ENCODE measurements around the gene PEBP1.

PEBP1 gene

DNA sequence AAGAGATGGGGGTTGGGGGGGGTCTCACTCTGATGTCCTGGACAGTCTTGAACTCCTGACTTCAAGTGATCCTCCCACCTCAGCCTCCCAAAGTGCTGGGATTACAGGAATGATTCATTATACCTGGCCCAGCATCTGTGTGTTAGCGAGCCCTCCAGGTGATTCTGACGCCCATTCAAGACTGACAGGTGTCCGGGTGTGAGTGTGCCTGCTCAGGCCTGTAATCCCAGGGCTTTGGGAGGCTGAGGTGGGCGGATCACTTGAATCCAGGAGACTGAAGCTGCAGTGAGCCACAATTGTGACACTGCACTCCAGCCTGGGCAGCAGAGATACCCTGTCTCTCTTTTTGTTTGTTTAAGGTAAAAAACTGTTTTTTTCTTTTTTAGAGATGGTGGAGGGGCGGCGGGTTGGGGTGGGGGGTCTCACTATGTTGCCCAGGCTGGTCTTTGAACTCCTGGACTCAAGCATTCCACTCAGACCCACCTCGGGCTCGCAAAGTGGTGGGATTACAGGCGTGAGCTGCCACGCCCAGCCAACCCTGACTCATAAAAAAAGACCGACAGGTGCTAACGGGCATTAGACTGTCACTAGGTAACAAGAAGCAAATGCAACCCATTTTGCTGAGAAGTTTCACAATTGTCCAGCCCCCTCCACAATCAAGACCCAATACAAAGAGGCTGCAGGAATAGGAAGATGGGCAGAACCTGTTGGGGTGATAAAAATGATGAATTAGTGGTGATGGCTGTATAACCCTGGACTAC is 36.8 kb upstream of the PEBP1 start:
- DNase-seq (ENCODE audit: low spot score) (no peak), ATAC-seq (ENCODE audit: low read depth) (no peak)
- no peak overlapping the region for H3K27ac ChIP-seq (ENCODE audit: poor library complexity, severe bottlenecking)
- no peaks in the 10 kb centered on the region for H3K27me3 ChIP-seq (ENCODE audit: insufficient read depth, poor library complexity, severe bottlenecking)
- peaks cover 13% of the 10 kb centered on the region for H3K4me1 ChIP-seq (ENCODE audit: insufficient read depth, poor library complexity, severe bottlenecking)
- H3K9me3 ChIP-seq (ENCODE audit: severe bottlenecking): no peaks in the 10 kb centered on the region
- TF ChIP-seq, protein P1, sequence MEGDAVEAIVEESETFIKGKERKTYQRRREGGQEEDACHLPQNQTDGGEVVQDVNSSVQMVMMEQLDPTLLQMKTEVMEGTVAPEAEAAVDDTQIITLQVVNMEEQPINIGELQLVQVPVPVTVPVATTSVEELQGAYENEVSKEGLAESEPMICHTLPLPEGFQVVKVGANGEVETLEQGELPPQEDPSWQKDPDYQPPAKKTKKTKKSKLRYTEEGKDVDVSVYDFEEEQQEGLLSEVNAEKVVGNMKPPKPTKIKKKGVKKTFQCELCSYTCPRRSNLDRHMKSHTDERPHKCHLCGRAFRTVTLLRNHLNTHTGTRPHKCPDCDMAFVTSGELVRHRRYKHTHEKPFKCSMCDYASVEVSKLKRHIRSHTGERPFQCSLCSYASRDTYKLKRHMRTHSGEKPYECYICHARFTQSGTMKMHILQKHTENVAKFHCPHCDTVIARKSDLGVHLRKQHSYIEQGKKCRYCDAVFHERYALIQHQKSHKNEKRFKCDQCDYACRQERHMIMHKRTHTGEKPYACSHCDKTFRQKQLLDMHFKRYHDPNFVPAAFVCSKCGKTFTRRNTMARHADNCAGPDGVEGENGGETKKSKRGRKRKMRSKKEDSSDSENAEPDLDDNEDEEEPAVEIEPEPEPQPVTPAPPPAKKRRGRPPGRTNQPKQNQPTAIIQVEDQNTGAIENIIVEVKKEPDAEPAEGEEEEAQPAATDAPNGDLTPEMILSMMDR (IDR thresholded peaks at IDR 0.05; ENCODE audit: poor library complexity, severe bottlenecking): no peak
- H3K4me3 ChIP-seq (ENCODE audit: severe bottlenecking): no peak overlapping the region
- no peaks in the 10 kb centered on the region for H3K36me3 ChIP-seq (ENCODE audit: low read depth)

DNA sequence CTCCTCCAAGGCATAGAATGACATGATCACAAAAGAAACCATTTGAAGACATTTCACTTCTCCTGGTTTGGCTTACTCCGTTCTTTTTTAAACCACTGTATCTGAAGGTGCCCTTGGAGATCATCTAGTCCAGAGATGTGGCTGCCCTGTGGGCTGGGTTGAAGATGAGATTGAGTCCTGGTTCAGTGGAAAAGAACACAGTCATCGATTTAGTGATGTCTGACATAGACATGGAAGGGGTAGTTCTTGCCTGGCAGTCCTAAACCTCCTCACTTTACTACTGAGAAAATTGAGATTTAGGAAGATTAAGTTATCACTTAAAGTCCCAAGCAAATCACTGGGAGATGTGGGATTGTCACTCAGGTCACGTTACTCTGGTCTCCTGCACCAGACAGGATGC is 34.9 kb upstream of the PEBP1 start:
- Histone ChIP-seq H3K4me3 (ENCODE audit: severe bottlenecking) (no peak overlapping the region), H3K36me3 (ENCODE audit: low read depth) (no peaks in the 10 kb centered on the region), H3K4me1 (ENCODE audit: insufficient read depth, poor library complexity, severe bottlenecking) (peaks cover 13% of the 10 kb centered on the region), H3K9me3 (ENCODE audit: severe bottlenecking) (no peaks in the 10 kb centered on the region), H3K27ac (ENCODE audit: poor library complexity, severe bottlenecking) (peak overlapping the region; percentile 63), H3K27me3 (ENCODE audit: insufficient read depth, poor library complexity, severe bottlenecking) (no peaks in the 10 kb centered on the region)
- no peak for DNase-seq (ENCODE audit: low spot score)
- TF ChIP-seq, protein P1 (IDR thresholded peaks at IDR 0.05; ENCODE audit: poor library complexity, severe bottlenecking): no peak
- ATAC-seq (ENCODE audit: low read depth): no peak

DNA sequence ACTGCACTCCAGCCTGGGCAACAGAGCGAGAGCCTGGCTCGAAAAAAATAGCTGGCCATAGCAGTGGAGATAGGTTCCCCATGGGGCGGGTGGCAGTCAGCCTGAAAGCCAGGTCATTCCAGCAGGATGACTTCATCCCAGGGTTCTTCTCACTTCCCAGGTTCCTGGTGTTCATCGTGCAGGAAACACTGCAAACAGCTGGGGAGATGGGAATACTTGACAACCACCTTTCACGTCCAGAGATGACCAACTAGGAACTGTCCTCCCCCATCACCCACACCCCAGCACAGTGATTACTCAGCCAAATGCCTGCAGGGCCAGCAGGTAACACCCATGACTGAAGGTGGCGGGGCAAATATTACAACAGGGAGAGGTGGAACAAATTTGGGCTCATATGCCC is 33.9 kb upstream of the PEBP1 start:
- TF ChIP-seq, protein P1 (IDR thresholded peaks at IDR 0.05; ENCODE audit: poor library complexity, severe bottlenecking): no peak
- DNase-seq (ENCODE audit: low spot score): peak; percentile 76
- Histone ChIP-seq H3K27me3 (ENCODE audit: insufficient read depth, poor library complexity, severe bottlenecking) (no peaks in the 10 kb centered on the region), H3K4me1 (ENCODE audit: insufficient read depth, poor library complexity, severe bottlenecking) (peaks cover 13% of the 10 kb centered on the region), H3K9me3 (ENCODE audit: severe bottlenecking) (no peaks in the 10 kb centered on the region), H3K27ac (ENCODE audit: poor library complexity, severe bottlenecking) (peak overlapping the region; percentile 63), H3K4me3 (ENCODE audit: severe bottlenecking) (no peak overlapping the region), H3K36me3 (ENCODE audit: low read depth) (no peaks in the 10 kb centered on the region)
- peak; percentile 77 for ATAC-seq (ENCODE audit: low read depth)

DNA sequence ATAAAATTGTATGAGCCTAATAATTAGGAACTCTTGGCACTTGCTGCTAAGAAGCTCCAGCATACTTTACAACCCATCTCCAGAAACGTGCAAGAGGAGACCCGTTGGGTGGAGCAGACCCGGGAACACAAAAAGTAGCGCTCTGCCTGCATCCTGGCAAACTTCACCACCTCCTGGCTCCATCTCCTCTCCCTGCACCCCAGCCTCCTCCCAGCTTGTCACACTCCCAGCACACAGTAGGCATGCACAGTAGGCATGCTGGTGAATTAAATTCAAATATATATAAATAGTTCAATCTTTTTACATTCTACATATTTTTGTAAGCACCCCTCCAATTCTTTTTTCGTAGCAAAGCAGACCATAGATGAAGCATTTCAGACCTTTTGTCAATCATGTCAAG is 33.3 kb upstream of the PEBP1 start:
- peaks cover 13% of the 10 kb centered on the region for H3K4me1 ChIP-seq (ENCODE audit: insufficient read depth, poor library complexity, severe bottlenecking)
- no peaks in the 10 kb centered on the region for H3K27me3 ChIP-seq (ENCODE audit: insufficient read depth, poor library complexity, severe bottlenecking)
- H3K9me3 ChIP-seq (ENCODE audit: severe bottlenecking): no peaks in the 10 kb centered on the region
- DNase-seq (ENCODE audit: low spot score) (no peak), ATAC-seq (ENCODE audit: low read depth) (no peak)
- H3K36me3 ChIP-seq (ENCODE audit: low read depth): no peaks in the 10 kb centered on the region
- H3K27ac ChIP-seq (ENCODE audit: poor library complexity, severe bottlenecking): peak overlapping the region; percentile 63
- H3K4me3 ChIP-seq (ENCODE audit: severe bottlenecking): peak overlapping the region; percentile 79
- TF ChIP-seq, protein P1 (IDR thresholded peaks at IDR 0.05; ENCODE audit: poor library complexity, severe bottlenecking): no peak

DNA sequence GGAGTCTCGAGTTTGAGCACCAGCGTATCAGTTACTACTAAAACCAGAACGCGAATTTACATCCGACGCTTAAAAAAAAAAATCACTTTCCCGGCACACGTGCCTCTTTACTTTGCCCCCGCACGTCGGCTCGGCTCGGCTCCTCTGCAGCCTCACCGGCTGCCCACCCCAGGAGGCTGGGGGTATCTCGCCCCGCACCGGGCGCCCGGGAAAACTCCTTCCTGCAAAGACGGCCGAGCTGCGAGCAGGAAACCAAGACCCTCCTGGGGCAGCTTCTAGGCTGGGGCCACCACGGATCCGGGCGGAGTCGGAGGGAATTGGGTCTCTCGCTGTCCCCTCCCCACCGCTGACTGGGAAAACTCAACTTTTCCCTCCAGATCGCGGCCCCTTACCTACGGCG is 32.7 kb upstream of the PEBP1 start:
- TF ChIP-seq, protein P1 (IDR thresholded peaks at IDR 0.05; ENCODE audit: poor library complexity, severe bottlenecking): no peak
- DNase-seq (ENCODE audit: low spot score): no peak
- peak overlapping the region; percentile 79 for H3K4me3 ChIP-seq (ENCODE audit: severe bottlenecking)

More for the DNA sequence above, 32.7 kb upstream of the PEBP1 start:
- no peaks in the 10 kb centered on the region for H3K36me3 ChIP-seq (ENCODE audit: low read depth)
- ATAC-seq (ENCODE audit: low read depth): no peak; the same call in 2 of the 3 replicates
- no peaks in the 10 kb centered on the region for H3K27me3 ChIP-seq (ENCODE audit: insufficient read depth, poor library complexity, severe bottlenecking)
- H3K9me3 ChIP-seq (ENCODE audit: severe bottlenecking): no peaks in the 10 kb centered on the region
- peak overlapping the region; percentile 63 for H3K27ac ChIP-seq (ENCODE audit: poor library complexity, severe bottlenecking)
- H3K4me1 ChIP-seq (ENCODE audit: insufficient read depth, poor library complexity, severe bottlenecking): peaks cover 13% of the 10 kb centered on the region
